ENCODE data around the gene PIAS3.
"Not testable (repeated sequence)": the region's sequence is repeated elsewhere in the genome, so short reads cannot be mapped to it uniquely, and the experiment has no call there.

PIAS3 gene

GRCh38 chr1:145871994-145872924 lies 13.4 kb upstream of the PIAS3 start:
- no peak for DNase-seq

GRCh38 chr1:145868232-145868631 lies 9.4 kb upstream of the PIAS3 start:
- no peak for DNase-seq

- DNase-seq: no peak
These were observed 4.6 kb upstream of the PIAS3 start for GRCh38 chr1:145863282-145864018.

- peak; percentile 59 for DNase-seq
These were observed 676 bp upstream of the PIAS3 start for GRCh38 chr1:145859491-145860023.

GRCh38 chr1:145858238-145858900 lies 512 bp downstream of the PIAS3 start:
- DNase-seq: peak; percentile 64

- DNase-seq: no peak
These were observed 1.7 kb downstream of the PIAS3 start for GRCh38 chr1:145857170-145857569.

- no peak for DNase-seq
These were observed 3.4 kb downstream of the PIAS3 start for GRCh38 chr1:145855426-145855948.

- no peak for DNase-seq
These were observed 9.3 kb downstream of the PIAS3 start for GRCh38 chr1:145849356-145850160.

- DNase-seq: no peak
These were observed 11.1 kb downstream of the PIAS3 start for GRCh38 chr1:145847827-145848226.

- DNase-seq: no peak
These were observed 12.7 kb downstream of the PIAS3 start for GRCh38 chr1:145846201-145846612.

GRCh38 chr1:145845514-145846161 lies 13.2 kb downstream of the PIAS3 start, which contains the start of gene NUDT17:
NUDT17 (plus strand) TSS chr1:145845630; CDS start chr1:145845641, 11 bp downstream.
- DNase-seq: peak; percentile 47

GRCh38 chr1:145845144-145845513 lies 13.8 kb downstream of the PIAS3 start:
- no peak for DNase-seq

GRCh38 chr1:145843031-145843430 lies 15.8 kb downstream of the PIAS3 start:
- DNase-seq: no peak

- DNase-seq: no peak
These were observed 21.2 kb downstream of the PIAS3 start for GRCh38 chr1:145837656-145838055.

GRCh38 chr1:145830810-145831209 lies 28.1 kb downstream of the PIAS3 start:
- DNase-seq: not testable (repeated sequence)

- DNase-seq: no peak
These were observed 30.4 kb downstream of the PIAS3 start for GRCh38 chr1:145828367-145829026.

- no peak for DNase-seq
These were observed 30.9 kb downstream of the PIAS3 start for GRCh38 chr1:145827966-145828365.

GRCh38 chr1:145826030-145826429 lies 32.9 kb downstream of the PIAS3 start:
- DNase-seq: no peak

- no peak for DNase-seq
These were observed 34.4 kb downstream of the PIAS3 start for GRCh38 chr1:145824499-145824842.

GRCh38 chr1:145823565-145824498 lies 35.0 kb downstream of the PIAS3 start, which contains the start of the genes POLR3C and RNF115:
POLR3C (plus strand) TSS chr1:145824200; CDS start chr1:145825777, 1,577 bp downstream.
RNF115 (minus strand) TSS chr1:145824095; CDS start chr1:145823873, 222 bp downstream.
- peak; percentile 75 for DNase-seq

All from activated gamma-delta T cell (primary cell).